ENCODE measurements around the gene ZNF282.

ZNF282 gene

GRCh38 chr7:149237502-149237901, 42.2 kb downstream of the ZNF282 start:
- TF ChIP-seq MYC (IDR thresholded peaks at IDR 0.05; ENCODE audit: low read depth, low read length) (no peak), POLR2A (IDR thresholded peaks at IDR 0.05; ENCODE audit: extremely low read depth, insufficient read length) (no peak), CTCF (IDR thresholded peaks at IDR 0.05; ENCODE audit: low read depth, low read length) (no peak), MAX (IDR thresholded peaks at IDR 0.05; ENCODE audit: low read depth, low read length) (no peak)
- no peak for DNase-seq (ENCODE audit: low read depth)
- no peak overlapping the region for H3K4me3 ChIP-seq (ENCODE audit: low read depth, low read length)

- TF ChIP-seq MAX (IDR thresholded peaks at IDR 0.05; ENCODE audit: low read depth, low read length) (no peak), POLR2A (IDR thresholded peaks at IDR 0.05; ENCODE audit: extremely low read depth, insufficient read length) (no peak), MYC (IDR thresholded peaks at IDR 0.05; ENCODE audit: low read depth, low read length) (no peak), CTCF (IDR thresholded peaks at IDR 0.05; ENCODE audit: low read depth, low read length) (no peak)
- no peak for DNase-seq (ENCODE audit: low read depth)
- H3K4me3 ChIP-seq (ENCODE audit: low read depth, low read length): no peak overlapping the region
These were observed 42.7 kb downstream of the ZNF282 start for GRCh38 chr7:149238051-149238450.

GRCh38 chr7:149239345-149240143, 44.2 kb downstream of the ZNF282 start, which contains the start of gene ZNF212:
Gene ZNF212, plus strand, starts transcription at chr7:149239651. Its CDS starts 128 bp downstream, at chr7:149239779.
- H3K4me3 ChIP-seq (ENCODE audit: low read depth, low read length): peak within 1 kb of the TSS; percentile 98
- DNase-seq (ENCODE audit: low read depth): peak; percentile 98
- TF ChIP-seq MAX (IDR thresholded peaks at IDR 0.05; ENCODE audit: low read depth, low read length): peak; percentile 61; the same call in 1 of the 2 replicates
- TF ChIP-seq POLR2A (IDR thresholded peaks at IDR 0.05; ENCODE audit: extremely low read depth, insufficient read length): peak; percentile 48
- peak; percentile 70 for TF ChIP-seq MYC (IDR thresholded peaks at IDR 0.05; ENCODE audit: low read depth, low read length)
- TF ChIP-seq CTCF (IDR thresholded peaks at IDR 0.05; ENCODE audit: low read depth, low read length): peak; percentile 98

GRCh38 chr7:149240637-149241036, 45.3 kb downstream of the ZNF282 start:
- peak overlapping the region; percentile 98 for H3K4me3 ChIP-seq (ENCODE audit: low read depth, low read length)

GRCh38 chr7:149241696-149242095, 46.4 kb downstream of the ZNF282 start:
- DNase-seq (ENCODE audit: low read depth): no peak
- no peak overlapping the region for H3K4me3 ChIP-seq (ENCODE audit: low read depth, low read length)
- TF ChIP-seq CTCF (IDR thresholded peaks at IDR 0.05; ENCODE audit: low read depth, low read length) (no peak), MAX (IDR thresholded peaks at IDR 0.05; ENCODE audit: low read depth, low read length) (no peak), MYC (IDR thresholded peaks at IDR 0.05; ENCODE audit: low read depth, low read length) (no peak), POLR2A (IDR thresholded peaks at IDR 0.05; ENCODE audit: extremely low read depth, insufficient read length) (no peak)

More at GRCh38 chr7:149240637-149241036, 45.3 kb downstream of the ZNF282 start:
- TF ChIP-seq MYC (IDR thresholded peaks at IDR 0.05; ENCODE audit: low read depth, low read length): no peak
- DNase-seq (ENCODE audit: low read depth): no peak

- DNase-seq (ENCODE audit: low read depth): no peak
- H3K4me3 ChIP-seq (ENCODE audit: low read depth, low read length): no peak overlapping the region
- no peak for TF ChIP-seq MAX (IDR thresholded peaks at IDR 0.05; ENCODE audit: low read depth, low read length)
- no peak for TF ChIP-seq CTCF (IDR thresholded peaks at IDR 0.05; ENCODE audit: low read depth, low read length)
- no peak for TF ChIP-seq MYC (IDR thresholded peaks at IDR 0.05; ENCODE audit: low read depth, low read length)
- TF ChIP-seq POLR2A (IDR thresholded peaks at IDR 0.05; ENCODE audit: extremely low read depth, insufficient read length): no peak
These were observed 49.9 kb downstream of the ZNF282 start for GRCh38 chr7:149245244-149245643.
